Tibial nerve (tissue), 3 donors: ENCODE data around the gene ASTN1.

Experiments used
- POLR2A ChIP-seq, 2 donors: fragments of 450-650 bp; IDR thresholded peaks; one replicate each; pipeline ENCODE4 v1.6.1; 2017; ENCODE audit warnings: antibody characterized with exemption in 2 of 2, mild to moderate bottlenecking in 2 of 2, moderate library complexity in 2 of 2
- TF ChIP-seq, protein P1 (sequence below), 5 experiments: fragments of 200-600 bp in 3 of 5; fragments of 450-650 bp in 2 of 5; sonication (generic) in 3 of 5; IDR thresholded peaks; one replicate each; pipeline ENCODE4 v1.5.1; 2016 to 2019; ENCODE audit warnings: antibody characterized with exemption in 5 of 5, mild to moderate bottlenecking in 3 of 5, moderate library complexity in 2 of 5

DNA sequence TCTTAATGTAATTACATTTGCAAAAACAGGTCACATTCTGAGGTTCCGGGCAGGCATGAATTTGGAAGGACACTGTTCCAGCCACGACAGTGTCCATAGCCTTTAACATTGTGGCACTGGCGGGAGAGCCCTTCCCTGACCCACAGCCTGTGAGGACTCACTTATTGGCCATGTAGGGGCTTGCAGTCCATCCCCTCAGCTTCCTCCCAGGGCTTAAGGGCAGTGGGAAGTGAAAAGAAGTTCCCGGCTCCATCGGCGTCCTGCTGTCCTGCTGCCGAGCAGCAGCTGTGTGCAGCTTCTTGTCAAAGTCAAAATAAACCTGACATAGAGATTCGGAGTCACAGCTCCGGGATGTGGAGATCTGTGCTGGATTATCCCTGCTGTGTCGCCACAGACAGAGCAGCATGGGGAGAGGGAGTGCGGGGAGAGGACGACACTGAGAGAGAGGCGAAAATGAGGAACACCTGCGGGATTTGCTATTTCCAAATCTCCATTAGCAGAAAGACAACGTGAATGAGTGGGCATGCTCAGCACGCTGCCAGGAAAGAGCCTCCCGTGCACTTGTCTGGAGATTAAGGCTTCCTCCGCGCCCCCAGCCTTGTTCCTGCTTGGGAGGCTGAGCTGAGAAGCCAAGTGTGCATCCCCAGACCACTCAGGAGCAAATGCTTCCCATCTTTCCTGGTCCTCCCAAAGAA lies 260.3 kb downstream of the ASTN1 start:
- TF ChIP-seq, protein P1, sequence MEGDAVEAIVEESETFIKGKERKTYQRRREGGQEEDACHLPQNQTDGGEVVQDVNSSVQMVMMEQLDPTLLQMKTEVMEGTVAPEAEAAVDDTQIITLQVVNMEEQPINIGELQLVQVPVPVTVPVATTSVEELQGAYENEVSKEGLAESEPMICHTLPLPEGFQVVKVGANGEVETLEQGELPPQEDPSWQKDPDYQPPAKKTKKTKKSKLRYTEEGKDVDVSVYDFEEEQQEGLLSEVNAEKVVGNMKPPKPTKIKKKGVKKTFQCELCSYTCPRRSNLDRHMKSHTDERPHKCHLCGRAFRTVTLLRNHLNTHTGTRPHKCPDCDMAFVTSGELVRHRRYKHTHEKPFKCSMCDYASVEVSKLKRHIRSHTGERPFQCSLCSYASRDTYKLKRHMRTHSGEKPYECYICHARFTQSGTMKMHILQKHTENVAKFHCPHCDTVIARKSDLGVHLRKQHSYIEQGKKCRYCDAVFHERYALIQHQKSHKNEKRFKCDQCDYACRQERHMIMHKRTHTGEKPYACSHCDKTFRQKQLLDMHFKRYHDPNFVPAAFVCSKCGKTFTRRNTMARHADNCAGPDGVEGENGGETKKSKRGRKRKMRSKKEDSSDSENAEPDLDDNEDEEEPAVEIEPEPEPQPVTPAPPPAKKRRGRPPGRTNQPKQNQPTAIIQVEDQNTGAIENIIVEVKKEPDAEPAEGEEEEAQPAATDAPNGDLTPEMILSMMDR (IDR thresholded peaks at IDR 0.05), result no peak
- TF ChIP-seq POLR2A (IDR thresholded peaks at IDR 0.05), result no peak
